ENCODE measurements around the gene AS3MT.

AS3MT gene

DNA sequence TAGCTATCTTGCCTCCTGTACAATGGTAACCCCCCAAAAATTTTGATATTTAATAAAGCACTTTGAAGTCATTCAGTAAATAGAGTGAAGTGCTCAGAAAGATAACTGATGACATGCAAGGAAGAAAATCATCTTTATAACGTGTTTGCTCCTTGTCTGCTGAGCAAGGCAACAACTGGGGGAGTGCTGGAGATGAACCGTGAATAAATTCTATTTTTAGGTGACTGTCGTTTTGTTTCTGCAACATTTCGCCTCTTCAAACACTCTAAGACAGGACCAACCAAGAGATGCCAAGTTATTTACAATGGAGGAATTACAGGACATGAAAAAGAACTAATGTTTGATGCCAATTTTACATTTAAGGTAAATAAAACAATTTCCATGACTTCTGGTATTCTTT lies 9.4 kb downstream of the AS3MT start:
- Histone ChIP-seq H2BK5ac (ENCODE audit: low read depth, low read length, poor library complexity, severe bottlenecking) (no peak overlapping the region), H3K4me1 (ENCODE audit: control insufficient read depth, insufficient read depth, low read depth, low read length) (no peaks in the 10 kb centered on the region), H3K9me3 (ENCODE audit: control insufficient read depth, low read length) (no peaks in the 10 kb centered on the region), H3K27ac (ENCODE audit: low read length, poor library complexity, severe bottlenecking) (no peak overlapping the region), H2BK120ac (ENCODE audit: low read depth, low read length) (no peak overlapping the region), H3K4me3 (ENCODE audit: insufficient read depth in 1 of 2, low read depth in 1 of 2, low read length in 2 of 2) (no peak overlapping the region), H4K91ac (ENCODE audit: low read length) (no peak overlapping the region), H3K36me3 (ENCODE audit: control insufficient read depth in 1 of 2, insufficient read depth in 2 of 2, low read depth in 1 of 2, low read length in 2 of 2) (peaks cover 0 to 8% of the 10 kb centered on the region in 2 experiments), H3K9ac (ENCODE audit: low read length) (no peak overlapping the region), H4K8ac (ENCODE audit: low read length) (no peak overlapping the region), H3K4me2 (ENCODE audit: low read length, poor library complexity, severe bottlenecking) (no peak overlapping the region), H2BK15ac (ENCODE audit: low read depth, poor library complexity, severe bottlenecking) (no peak overlapping the region), H2AK5ac (ENCODE audit: low read length, severe bottlenecking) (no peak overlapping the region), H3K18ac (ENCODE audit: low read depth in 1 of 2, low read length in 2 of 2) (no peak overlapping the region), H2BK12ac (ENCODE audit: low read length in 2 of 2) (no peak overlapping the region), H3K79me1 (replicated peaks; ENCODE audit: low read length, poor library complexity, severe bottlenecking) (no peaks in the 10 kb centered on the region), H2AFZ (ENCODE audit: low read depth, low read length) (no peak overlapping the region), H3K4ac (ENCODE audit: low read depth in 1 of 2, low read length in 2 of 2) (no peak overlapping the region), H3K27me3 (ENCODE audit: control insufficient read depth in 1 of 2, insufficient read depth in 1 of 2, low read length in 2 of 2) (no peaks in the 10 kb centered on the region), H3K14ac (ENCODE audit: low read length in 2 of 2) (no peak overlapping the region), H3K23ac (ENCODE audit: low read length in 2 of 2) (no peak overlapping the region)
- no peak for DNase-seq
- 92% methylated on average over 3 of the region's 4 CpGs for whole genome bisulfite sequencing

DNA sequence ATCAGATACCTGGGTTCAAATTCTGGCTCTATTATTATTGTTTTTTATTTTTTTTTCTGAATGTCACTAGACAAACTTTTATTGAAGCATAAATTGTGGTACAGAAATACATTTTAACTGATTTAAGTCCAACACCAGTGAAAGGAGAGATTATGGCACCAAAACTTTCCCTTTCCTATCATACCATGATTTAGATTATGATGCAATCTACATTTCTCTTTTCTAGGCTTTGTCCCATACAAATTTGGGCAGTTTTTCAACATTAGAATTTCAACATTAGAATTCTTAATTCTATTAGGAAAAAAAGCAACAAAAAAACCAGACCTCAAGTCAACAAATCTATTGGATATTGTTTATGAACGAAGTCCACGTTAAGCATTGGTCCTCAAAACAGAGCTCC lies 11.0 kb downstream of the AS3MT start:
- H2BK12ac ChIP-seq (ENCODE audit: low read length in 2 of 2): no peak overlapping the region
- H3K79me1 ChIP-seq (replicated peaks; ENCODE audit: low read length, poor library complexity, severe bottlenecking): no peaks in the 10 kb centered on the region
- no peak overlapping the region for H2AFZ ChIP-seq (ENCODE audit: low read depth, low read length)
- H3K18ac ChIP-seq (ENCODE audit: low read depth in 1 of 2, low read length in 2 of 2): no peak overlapping the region
- WGBS: 96% methylated on average over 2 of the region's 2 CpGs
- H4K8ac ChIP-seq (ENCODE audit: low read length): no peak overlapping the region
- no peak overlapping the region for H4K91ac ChIP-seq (ENCODE audit: low read length)
- no peaks in the 10 kb centered on the region for H3K9me3 ChIP-seq (ENCODE audit: control insufficient read depth, low read length)
- H3K14ac ChIP-seq (ENCODE audit: low read length in 2 of 2): no peak overlapping the region
- H2BK15ac ChIP-seq (ENCODE audit: low read depth, poor library complexity, severe bottlenecking): no peak overlapping the region
- H3K27me3 ChIP-seq (ENCODE audit: control insufficient read depth in 1 of 2, insufficient read depth in 1 of 2, low read length in 2 of 2): no peaks in the 10 kb centered on the region
- H3K4me3 ChIP-seq (ENCODE audit: insufficient read depth in 1 of 2, low read depth in 1 of 2, low read length in 2 of 2): no peak overlapping the region
- H3K9ac ChIP-seq (ENCODE audit: low read length): no peak overlapping the region
- H3K4ac ChIP-seq (ENCODE audit: low read depth in 1 of 2, low read length in 2 of 2): no peak overlapping the region
- peaks cover 0 to 8% of the 10 kb centered on the region in 2 experiments for H3K36me3 ChIP-seq (ENCODE audit: control insufficient read depth in 1 of 2, insufficient read depth in 2 of 2, low read depth in 1 of 2, low read length in 2 of 2)
- no peak overlapping the region for H3K27ac ChIP-seq (ENCODE audit: low read length, poor library complexity, severe bottlenecking)
- no peak overlapping the region for H2AK5ac ChIP-seq (ENCODE audit: low read length, severe bottlenecking)
- H2BK120ac ChIP-seq (ENCODE audit: low read depth, low read length): no peak overlapping the region
- H3K4me1 ChIP-seq (ENCODE audit: control insufficient read depth, insufficient read depth, low read depth, low read length): no peaks in the 10 kb centered on the region
- no peak overlapping the region for H3K23ac ChIP-seq (ENCODE audit: low read length in 2 of 2)
- no peak overlapping the region for H2BK5ac ChIP-seq (ENCODE audit: low read depth, low read length, poor library complexity, severe bottlenecking)
- DNase-seq: no peak
- no peak overlapping the region for H3K4me2 ChIP-seq (ENCODE audit: low read length, poor library complexity, severe bottlenecking)

DNA sequence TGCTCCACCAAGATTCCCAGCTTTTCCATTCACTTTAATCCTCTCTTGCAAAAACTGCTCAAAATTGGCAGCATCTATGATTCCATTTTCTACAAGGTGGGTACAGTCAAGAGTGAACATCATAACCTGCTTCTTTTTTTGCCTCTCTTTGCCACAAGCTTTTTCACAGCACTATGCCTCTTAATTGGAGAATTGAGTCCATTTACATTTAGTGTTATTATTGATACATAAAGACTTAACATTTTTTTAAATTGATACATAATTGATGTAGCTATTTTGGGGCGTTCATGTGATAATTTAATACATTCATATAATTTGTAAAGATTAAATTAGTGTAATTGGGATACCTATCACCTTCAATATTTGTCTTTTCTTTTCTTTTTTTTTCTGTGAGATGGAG lies 18.8 kb downstream of the AS3MT start:
- peaks cover 0 to 3% of the 10 kb centered on the region in 2 experiments for H3K36me3 ChIP-seq (ENCODE audit: control insufficient read depth in 1 of 2, insufficient read depth in 2 of 2, low read depth in 1 of 2, low read length in 2 of 2)
- no peak overlapping the region for H2AFZ ChIP-seq (ENCODE audit: low read depth, low read length)
- no peak overlapping the region for H2AK5ac ChIP-seq (ENCODE audit: low read length, severe bottlenecking)
- H4K8ac ChIP-seq (ENCODE audit: low read length): no peak overlapping the region
- H3K4me1 ChIP-seq (ENCODE audit: control insufficient read depth, insufficient read depth, low read depth, low read length): no peaks in the 10 kb centered on the region
- H3K9ac ChIP-seq (ENCODE audit: low read length): no peak overlapping the region
- no peak overlapping the region for H2BK120ac ChIP-seq (ENCODE audit: low read depth, low read length)
- peaks cover 6% of the 10 kb centered on the region for H3K9me3 ChIP-seq (ENCODE audit: control insufficient read depth, low read length)
- H2BK15ac ChIP-seq (ENCODE audit: low read depth, poor library complexity, severe bottlenecking): no peak overlapping the region
- H3K27me3 ChIP-seq (ENCODE audit: control insufficient read depth in 1 of 2, insufficient read depth in 1 of 2, low read length in 2 of 2): no peaks in the 10 kb centered on the region
- no peak overlapping the region for H3K27ac ChIP-seq (ENCODE audit: low read length, poor library complexity, severe bottlenecking)
- DNase-seq: no peak
- no peak overlapping the region for H3K4ac ChIP-seq (ENCODE audit: low read depth in 1 of 2, low read length in 2 of 2)
- H3K18ac ChIP-seq (ENCODE audit: low read depth in 1 of 2, low read length in 2 of 2): no peak overlapping the region
- no peaks in the 10 kb centered on the region for H3K79me1 ChIP-seq (replicated peaks; ENCODE audit: low read length, poor library complexity, severe bottlenecking)
- H4K91ac ChIP-seq (ENCODE audit: low read length): no peak overlapping the region
- no peak overlapping the region for H3K23ac ChIP-seq (ENCODE audit: low read length in 2 of 2)
- no CpG with 5 or more reads among the region's 1 CpG for WGBS
- no peak overlapping the region for H2BK5ac ChIP-seq (ENCODE audit: low read depth, low read length, poor library complexity, severe bottlenecking)
- no peak overlapping the region for H2BK12ac ChIP-seq (ENCODE audit: low read length in 2 of 2)
- no peak overlapping the region for H3K4me2 ChIP-seq (ENCODE audit: low read length, poor library complexity, severe bottlenecking)
- no peak overlapping the region for H3K4me3 ChIP-seq (ENCODE audit: insufficient read depth in 1 of 2, low read depth in 1 of 2, low read length in 2 of 2)
- H3K14ac ChIP-seq (ENCODE audit: low read length in 2 of 2): no peak overlapping the region

DNA sequence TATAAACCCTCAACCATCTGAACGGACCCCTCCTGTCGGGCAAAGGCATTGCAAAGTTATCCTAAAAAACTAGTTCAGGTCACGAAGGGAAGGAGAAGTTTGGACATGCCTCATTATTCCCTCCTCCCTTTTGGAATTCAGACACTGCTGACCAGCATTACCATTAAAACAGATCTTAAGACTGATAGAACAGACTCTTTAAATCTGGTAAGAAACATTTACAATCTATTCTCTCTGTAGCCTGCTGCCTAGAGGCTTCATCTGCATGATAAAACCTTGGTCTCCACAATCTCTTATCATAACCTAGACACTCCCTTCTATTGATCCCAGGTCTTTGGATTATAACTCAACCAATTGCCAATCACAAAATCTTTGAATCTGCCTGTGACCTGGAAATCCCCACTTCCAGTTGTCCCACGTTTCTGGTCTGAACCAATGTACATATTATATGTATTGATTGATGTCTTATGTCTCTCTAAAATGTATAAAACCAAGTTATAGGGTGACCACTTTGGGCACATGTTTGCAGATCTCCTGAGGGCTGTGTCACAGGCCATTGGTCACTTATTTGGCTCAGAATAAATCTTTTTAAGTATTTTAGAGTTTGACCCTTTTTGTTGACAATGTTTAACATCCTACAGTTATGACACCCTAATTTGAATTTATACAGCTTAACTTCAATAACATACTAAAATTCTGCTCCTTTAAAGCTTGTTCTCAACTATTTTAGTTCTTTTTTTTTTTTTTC lies 25.4 kb downstream of the AS3MT start:
- Histone ChIP-seq H2BK12ac (ENCODE audit: low read length in 2 of 2) (no peak overlapping the region), H4K91ac (ENCODE audit: low read length) (no peak overlapping the region), H4K8ac (ENCODE audit: low read length) (no peak overlapping the region), H2BK120ac (ENCODE audit: low read depth, low read length) (no peak overlapping the region), H3K23ac (ENCODE audit: low read length in 2 of 2) (no peak overlapping the region), H3K14ac (ENCODE audit: low read length in 2 of 2) (no peak overlapping the region), H3K36me3 (ENCODE audit: control insufficient read depth in 1 of 2, insufficient read depth in 2 of 2, low read depth in 1 of 2, low read length in 2 of 2) (peaks cover 0 to 3% of the 10 kb centered on the region in 2 experiments), H3K9me3 (ENCODE audit: control insufficient read depth, low read length) (no peaks in the 10 kb centered on the region), H2AFZ (ENCODE audit: low read depth, low read length) (no peak overlapping the region), H2BK15ac (ENCODE audit: low read depth, poor library complexity, severe bottlenecking) (no peak overlapping the region), H3K4me2 (ENCODE audit: low read length, poor library complexity, severe bottlenecking) (no peak overlapping the region), H3K9ac (ENCODE audit: low read length) (no peak overlapping the region), H2BK5ac (ENCODE audit: low read depth, low read length, poor library complexity, severe bottlenecking) (no peak overlapping the region), H3K27ac (ENCODE audit: low read length, poor library complexity, severe bottlenecking) (no peak overlapping the region), H3K79me1 (replicated peaks; ENCODE audit: low read length, poor library complexity, severe bottlenecking) (no peaks in the 10 kb centered on the region), H3K18ac (ENCODE audit: low read depth in 1 of 2, low read length in 2 of 2) (no peak overlapping the region), H3K4me3 (ENCODE audit: insufficient read depth in 1 of 2, low read depth in 1 of 2, low read length in 2 of 2) (no peak overlapping the region), H3K4me1 (ENCODE audit: control insufficient read depth, insufficient read depth, low read depth, low read length) (no peaks in the 10 kb centered on the region), H3K27me3 (ENCODE audit: control insufficient read depth in 1 of 2, insufficient read depth in 1 of 2, low read length in 2 of 2) (no peaks in the 10 kb centered on the region), H3K4ac (ENCODE audit: low read depth in 1 of 2, low read length in 2 of 2) (no peak overlapping the region), H2AK5ac (ENCODE audit: low read length, severe bottlenecking) (no peak overlapping the region)
- WGBS: 95% methylated on average over 3 of the region's 4 CpGs
- DNase-seq: no peak

All from mesenchymal stem cell (in vitro differentiated cells and primary cell).